SKM-1 treated with dmso at 0.1 percent for 144 hours (cell line): ENCODE results near the gene CD6.

Experiments used
- DNase-seq: peaks from one replicate; lab custom pipeline; 2025; ENCODE audit not compliant: unreplicated experiment; lab: John Stamatoyannopoulos, UW

CD6 gene, protein sequence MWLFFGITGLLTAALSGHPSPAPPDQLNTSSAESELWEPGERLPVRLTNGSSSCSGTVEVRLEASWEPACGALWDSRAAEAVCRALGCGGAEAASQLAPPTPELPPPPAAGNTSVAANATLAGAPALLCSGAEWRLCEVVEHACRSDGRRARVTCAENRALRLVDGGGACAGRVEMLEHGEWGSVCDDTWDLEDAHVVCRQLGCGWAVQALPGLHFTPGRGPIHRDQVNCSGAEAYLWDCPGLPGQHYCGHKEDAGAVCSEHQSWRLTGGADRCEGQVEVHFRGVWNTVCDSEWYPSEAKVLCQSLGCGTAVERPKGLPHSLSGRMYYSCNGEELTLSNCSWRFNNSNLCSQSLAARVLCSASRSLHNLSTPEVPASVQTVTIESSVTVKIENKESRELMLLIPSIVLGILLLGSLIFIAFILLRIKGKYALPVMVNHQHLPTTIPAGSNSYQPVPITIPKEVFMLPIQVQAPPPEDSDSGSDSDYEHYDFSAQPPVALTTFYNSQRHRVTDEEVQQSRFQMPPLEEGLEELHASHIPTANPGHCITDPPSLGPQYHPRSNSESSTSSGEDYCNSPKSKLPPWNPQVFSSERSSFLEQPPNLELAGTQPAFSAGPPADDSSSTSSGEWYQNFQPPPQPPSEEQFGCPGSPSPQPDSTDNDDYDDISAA

DNA sequence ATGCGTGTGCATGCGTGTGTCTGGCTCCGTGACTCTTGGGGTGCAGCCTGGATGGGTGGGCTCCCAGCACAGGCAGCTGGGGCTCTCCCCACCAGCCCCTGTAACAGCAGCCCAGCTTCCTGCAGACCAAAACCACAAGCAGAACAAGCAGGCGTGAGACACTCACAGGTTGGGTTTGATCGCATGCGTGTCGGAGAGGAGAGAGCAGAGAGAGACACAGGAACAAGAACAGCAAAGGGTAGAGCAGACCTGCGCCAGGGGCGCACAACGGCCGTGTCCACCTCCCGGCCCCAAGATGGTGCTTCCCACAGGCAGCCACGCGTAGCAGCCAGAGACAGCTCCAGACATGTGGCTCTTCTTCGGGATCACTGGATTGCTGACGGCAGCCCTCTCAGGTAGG lies at the start of gene CD6:
Gene CD6 (plus strand): TSS at position 161 of the 400 bp plus-strand sequence. CDS start 186 bp downstream, at position 347.
- DNase-seq = no peak

DNA sequence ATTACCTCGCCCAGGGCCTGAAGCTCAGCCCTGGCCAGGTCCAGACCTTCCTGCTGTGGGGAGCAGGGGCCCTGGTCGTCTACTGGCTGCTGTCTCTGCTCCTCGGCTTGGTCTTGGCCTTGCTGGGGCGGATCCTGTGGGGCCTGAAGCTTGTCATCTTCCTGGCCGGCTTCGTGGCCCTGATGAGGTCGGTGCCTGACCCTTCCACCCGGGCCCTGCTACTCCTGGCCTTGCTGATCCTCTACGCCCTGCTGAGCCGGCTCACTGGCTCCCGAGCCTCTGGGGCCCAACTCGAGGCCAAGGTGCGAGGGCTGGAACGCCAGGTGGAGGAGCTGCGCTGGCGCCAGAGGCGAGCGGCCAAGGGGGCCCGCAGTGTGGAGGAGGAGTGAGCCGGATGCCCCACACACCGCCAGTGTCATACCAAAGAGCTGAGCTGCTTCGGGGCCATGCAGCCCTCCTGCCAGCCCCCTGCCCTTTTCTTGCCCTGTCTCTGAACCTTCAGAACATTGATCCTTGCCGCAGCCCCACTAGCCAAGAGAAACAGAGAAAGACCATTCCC lies 49.6 kb upstream of the CD6 start:
- DNase-seq = no peak

DNA sequence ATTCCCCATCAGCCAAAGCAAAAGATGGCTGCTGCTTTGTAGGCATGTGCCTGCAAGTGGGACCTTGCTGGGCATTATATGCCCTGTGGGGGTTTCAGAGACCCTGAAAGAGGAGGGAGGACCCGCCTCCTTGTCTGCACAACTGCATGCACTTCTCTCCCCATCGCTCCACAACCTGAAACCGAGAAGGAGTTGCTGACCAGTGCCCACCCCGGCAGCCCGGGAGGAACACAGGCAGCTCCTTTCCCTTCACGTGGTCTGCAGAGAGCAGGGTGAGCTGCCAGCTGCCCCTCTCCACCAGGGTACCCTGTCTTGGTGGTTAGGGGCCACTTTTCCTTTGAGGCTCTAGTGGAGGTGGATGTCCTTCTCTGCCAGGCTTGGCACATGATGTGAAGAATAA lies 48.6 kb upstream of the CD6 start:
- no peak for DNase-seq

DNA sequence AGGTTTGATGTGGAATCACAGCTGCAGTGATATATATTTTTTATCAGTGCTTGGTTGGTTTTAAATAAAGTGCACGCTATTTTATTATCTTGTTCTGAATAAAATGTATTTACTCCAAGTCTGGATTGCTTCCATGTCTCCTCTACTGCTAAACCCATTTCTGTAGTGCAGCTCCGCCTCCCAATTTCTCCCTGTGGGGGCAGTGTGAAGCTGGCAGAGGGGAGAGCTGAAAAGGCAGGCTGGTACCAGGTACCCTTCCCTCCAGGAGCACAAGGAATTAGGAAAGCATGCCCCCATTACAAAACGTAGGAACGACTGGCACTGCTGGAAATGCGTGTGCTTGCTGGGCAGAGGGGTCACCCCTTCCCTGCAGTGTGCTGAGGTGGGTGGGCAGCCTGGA lies 48.2 kb upstream of the CD6 start:
- no peak for DNase-seq

DNA sequence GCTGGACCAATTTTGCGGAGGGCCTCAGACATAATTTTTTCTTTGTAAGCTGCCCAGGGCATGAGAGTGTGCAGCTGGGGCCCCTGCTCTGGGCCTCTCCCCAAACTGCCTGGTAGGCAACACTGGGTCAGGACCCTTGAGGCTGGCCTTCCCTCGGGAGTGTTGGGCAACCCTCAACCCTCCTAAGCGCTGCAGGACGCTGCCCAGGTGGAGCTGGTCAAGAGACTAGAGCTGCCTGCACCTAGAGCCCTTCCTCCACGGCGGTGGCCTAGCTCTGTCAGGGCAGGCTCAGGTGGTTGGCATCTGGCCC lies 47.7 kb upstream of the CD6 start:
- no peak for DNase-seq

DNA sequence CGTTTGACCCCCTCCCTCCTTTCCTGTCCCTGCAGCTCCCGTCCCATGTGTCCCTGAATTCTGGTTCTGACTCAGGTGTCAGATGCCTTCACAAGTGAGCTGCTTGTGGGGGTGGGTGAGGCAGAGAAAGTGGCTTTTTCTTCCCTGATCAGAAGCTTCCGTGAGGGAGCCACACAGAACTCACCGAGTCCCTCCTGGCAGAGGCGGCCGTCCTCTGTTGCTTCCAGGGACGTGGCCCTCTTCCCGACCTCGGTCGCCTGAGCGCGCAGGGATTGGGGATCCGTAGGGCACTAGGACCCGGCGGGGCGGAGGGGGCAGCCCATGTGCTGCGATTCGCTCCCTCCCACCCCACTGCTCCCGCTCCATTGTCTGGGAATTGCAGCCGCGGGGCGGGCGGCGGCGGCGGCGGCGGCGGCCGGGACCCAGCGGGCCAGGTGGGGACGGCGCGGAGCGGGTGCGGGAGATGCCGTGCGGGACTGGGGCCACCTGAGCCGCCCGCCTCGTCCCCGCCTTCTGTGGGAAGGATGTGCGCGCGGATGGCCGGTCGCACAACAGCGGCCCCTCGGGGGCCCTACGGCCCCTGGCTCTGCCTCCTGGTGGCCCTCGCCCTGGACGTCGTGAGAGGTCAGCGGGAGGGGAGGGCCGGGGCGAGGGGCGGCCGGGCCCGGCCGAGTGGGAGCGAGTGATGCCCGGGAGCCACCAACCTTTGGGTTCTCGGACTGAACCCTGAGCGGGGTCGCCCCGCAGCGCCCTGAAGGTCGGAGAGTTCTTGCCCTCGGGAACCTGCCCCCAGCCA lies 47.2 kb upstream of the CD6 start, which contains the start of gene TMEM132A:
Gene TMEM132A (plus strand): TSS at position 351 of the 796 bp plus-strand sequence. CDS start 174 bp downstream, at position 525.
- DNase-seq = no peak

DNA sequence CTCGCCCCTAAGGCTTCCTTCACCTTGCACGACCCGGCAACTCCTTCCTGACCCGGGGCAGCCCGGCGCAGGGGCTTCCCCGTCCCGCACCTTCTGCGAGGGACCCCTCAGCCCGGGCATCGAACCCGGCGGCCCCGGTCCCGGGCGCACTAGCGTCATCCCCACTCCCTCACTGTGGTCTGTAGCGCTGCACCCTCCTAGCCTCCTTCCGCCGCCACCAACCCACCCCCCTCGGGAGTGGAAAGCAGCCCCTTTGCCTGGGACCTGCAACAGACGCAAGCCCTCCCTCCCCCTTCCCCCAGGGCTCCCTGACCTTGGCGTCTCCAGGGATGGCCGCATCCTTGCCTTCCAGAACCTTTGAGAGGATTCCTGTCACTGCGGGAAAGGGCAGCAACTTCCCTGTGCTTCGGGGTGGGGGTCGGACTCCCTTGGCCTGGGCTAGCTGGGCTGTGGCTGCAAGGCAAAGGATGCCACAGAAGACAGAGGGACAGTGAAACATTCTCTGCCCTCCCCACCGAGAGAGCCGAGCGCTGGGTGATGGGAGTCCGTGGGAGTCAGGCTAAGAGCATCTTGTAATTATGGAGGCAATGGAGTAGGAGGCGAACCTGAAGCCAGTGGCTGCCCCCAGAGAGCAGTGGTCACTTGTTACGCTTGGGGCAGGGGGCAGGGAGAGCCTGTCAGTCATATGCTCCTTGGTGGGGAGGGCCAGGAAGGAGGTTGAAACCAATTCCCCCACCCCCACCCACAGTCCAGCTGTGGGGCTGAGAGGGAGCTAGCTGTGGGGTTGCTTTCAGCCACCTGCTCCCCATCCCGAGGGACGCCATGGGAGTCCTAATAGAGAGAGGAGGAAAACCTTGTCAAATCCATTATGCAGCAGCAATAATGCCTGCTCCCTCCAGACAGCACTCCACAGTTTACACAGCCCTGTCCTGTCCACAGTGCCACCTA lies 46.3 kb upstream of the CD6 start:
- DNase-seq = no peak

DNA sequence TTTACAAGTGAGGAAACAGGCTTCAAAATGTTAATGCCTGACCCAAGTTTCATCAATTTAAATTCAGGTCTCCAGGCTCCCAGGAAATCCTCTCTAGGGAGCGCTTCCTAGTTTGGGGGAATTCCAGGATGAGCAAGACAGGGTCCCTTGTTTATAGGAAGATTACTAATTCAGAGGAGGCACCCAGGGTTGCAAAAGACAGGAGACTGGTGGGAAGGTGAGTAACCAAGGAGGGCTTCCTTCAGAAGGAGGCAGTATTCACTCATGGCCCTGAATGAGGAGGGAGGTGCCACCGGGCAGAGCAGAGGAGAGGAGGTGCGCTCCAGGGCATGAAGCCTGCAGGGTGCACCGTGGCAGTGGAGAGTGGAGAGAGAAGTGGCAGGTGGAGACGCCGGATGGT lies 45.6 kb upstream of the CD6 start:
- no peak for DNase-seq

DNA sequence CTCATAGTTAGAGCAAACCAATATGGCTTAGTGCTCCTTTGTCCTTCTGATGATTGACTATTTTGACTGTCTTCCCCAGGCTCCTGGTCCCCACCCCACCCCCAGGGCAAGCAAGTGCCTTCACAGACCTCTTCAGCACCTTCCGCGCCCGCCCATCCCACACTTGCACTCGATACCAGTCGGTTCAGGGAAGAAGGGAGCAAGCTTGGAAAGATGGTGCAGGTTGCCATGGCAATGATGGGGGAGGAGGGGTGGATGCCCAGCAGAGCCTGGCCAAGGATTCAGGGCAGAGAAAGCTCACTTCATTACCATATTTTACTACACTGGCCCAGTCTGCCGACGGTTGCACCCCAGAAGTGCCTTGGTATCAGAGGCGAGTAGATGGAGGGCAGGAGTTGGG lies 45.0 kb upstream of the CD6 start:
- DNase-seq = no peak

DNA sequence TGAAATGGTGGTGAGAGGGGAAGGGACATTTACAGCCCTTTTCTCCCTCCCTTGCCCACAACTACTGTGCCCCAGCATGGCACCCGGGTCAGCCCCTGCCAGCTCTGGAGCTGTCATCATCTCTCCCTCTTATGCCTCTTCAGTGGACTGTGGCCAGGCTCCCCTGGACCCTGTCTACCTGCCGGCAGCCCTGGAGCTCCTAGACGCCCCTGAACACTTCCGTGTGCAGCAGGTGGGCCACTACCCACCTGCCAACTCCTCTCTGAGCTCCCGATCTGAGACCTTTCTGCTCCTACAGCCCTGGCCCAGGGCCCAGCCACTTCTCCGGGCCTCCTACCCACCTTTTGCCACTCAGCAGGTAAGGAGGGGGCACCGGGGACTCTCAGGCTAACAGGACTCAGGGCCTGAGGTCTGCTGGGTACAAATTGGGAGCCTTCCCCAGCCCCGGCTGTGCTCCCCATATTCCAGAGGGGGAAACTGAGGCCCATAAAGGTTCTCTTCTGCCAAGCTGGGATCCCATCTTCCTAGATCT lies 44.4 kb upstream of the CD6 start:
- DNase-seq = no peak

DNA sequence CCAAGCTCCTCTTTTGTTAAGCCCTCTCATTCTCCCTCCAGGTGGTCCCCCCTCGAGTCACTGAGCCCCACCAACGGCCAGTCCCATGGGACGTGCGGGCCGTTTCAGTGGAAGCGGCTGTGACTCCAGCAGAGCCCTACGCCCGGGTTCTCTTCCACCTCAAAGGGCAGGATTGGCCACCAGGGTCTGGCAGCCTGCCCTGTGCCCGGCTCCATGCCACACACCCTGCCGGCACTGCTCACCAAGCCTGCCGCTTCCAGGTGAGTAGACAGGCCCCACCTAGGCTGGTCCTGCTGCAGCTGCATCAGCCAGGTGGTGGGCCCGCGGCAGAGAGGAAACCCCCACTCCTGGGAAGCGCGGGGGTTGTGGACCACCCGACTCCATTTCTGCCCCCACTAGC lies 43.9 kb upstream of the CD6 start:
- no peak for DNase-seq

DNA sequence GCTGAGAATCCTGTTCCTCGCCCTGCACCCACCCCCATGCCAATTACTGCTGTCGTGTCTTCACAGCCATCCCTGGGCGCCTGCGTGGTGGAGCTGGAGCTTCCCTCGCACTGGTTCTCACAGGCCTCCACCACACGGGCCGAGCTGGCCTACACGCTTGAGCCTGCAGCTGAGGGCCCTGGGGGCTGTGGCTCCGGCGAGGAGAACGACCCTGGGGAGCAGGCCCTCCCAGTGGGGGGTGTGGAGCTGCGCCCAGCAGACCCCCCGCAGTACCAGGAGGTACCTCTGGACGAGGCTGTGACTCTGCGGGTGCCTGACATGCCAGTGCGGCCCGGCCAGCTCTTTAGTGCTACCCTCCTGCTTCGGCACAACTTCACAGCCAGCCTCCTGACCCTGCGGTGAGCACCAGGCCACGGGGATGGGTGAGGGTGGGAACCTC lies 42.9 kb upstream of the CD6 start:
- DNase-seq = no peak

DNA sequence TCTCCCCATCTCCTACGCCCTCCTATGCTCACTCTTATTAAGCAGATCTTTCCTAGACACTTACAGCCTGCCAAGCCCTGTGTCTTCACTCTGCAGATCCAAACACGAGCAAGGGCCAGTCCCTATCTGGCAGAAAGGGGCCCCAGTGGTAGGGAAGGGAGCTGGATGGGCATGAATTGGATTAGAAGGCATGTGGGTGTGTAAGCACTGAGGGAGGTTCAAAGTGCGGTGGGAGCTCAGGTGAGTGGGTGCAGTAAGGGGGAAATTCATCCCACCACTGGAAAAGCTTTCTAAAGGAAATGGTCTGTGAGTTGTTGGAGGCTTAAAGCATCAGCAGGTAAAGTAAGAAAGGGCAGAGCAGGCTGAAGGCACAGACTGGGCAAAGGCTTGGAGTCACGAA lies 41.7 kb upstream of the CD6 start:
- DNase-seq = no peak

DNA sequence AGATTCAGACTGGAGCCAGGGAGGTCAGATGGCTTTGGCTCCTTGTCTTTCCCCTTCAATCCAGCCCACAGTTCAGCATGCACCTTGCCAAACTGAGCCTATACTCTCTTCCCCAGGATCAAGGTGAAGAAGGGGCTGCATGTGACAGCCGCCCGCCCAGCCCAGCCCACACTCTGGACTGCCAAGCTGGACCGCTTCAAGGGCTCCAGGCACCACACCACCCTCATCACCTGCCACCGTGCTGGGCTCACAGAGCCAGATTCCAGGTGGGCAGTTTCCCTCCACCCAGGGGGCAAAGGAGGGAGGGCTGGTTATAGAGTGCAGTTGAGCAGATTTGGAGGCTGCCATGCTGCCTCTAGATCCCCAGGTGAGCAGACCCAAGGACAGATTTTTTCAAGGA lies 41.1 kb upstream of the CD6 start:
- DNase-seq = no peak

DNA sequence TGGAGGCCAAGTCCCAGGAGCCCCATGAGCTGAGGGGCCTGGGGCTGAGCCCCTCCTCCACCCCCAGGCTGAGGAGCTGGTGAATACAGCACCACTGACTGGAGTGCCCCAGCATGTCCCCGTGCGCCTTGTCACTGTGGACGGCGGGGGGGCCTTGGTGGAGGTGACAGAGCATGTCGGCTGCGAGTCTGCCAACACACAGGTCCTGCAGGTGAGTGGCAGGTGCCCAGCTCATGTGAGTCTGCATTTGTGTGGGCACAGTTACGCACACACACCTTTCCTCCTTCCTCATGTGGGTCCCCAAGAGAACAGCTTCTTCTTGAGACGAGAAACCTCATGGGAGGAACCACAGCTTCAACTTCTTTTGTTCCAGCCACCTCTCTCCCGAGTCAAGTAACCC lies 39.6 kb upstream of the CD6 start:
- no peak for DNase-seq

DNA sequence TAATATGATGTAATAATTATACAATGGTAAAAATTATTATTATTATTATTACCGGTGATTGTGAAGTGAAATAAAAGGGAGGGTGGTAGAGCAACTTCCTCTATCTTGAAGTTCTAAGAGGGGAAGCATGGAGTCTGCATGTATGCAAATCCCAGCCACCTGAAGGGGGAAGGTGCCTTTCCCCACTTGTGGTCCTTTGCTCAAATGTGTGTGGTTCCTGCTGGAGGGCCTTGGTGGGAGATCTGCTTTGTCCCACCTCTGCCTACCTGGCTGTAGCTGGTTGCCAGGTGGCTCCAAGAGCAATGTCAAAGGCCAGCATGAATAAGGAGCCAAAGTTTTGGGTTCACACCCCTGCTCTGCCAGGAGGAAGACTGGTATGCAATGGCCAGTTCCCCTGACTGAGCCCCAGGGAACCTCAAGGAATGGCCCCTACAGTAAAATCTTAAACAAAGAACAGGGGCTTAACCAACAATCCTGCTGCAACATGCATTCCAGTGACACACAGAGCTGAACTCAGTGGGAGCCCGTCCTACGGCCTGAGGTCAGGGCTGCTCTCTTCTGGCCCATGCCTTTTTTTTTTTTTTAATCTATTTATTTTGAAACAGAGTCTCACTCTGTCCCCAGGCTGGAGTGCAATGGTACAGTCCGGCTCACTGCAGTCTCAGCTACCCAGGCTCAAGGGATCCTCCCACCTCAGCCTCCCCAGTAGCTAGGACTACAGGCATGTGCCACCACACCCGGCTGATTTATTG lies 38.7 kb upstream of the CD6 start:
- DNase-seq = no peak

DNA sequence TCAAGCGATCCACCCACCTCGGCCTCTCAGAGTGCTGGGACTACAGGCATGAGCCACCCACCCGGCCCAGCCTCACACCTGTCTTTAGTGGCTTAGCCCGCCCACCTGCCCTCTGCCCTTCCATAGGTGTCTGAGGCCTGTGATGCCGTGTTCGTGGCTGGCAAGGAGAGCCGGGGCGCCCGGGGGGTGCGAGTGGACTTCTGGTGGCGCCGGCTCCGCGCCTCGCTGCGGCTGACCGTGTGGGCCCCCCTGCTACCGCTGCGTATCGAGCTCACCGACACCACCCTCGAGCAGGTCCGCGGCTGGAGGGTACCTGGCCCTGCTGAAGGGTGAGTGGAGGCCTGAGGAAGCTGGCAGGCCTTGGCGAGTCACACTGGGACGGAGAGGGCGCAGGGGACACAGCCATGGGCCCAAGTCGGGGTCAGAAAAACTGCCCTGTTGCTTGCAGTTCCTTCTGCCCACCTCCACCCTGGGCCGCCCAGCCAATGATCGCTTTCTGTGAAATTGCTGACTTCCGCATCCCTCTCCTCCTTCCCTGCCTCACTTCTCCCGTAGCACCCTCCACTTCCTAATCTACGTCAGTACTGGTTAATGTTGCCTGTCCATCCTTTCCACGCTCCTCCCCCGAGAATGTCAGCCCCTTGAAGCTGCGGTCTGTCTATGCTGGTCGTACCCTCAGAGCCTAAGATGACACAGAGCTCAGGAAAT lies 37.9 kb upstream of the CD6 start:
- no peak for DNase-seq

DNA sequence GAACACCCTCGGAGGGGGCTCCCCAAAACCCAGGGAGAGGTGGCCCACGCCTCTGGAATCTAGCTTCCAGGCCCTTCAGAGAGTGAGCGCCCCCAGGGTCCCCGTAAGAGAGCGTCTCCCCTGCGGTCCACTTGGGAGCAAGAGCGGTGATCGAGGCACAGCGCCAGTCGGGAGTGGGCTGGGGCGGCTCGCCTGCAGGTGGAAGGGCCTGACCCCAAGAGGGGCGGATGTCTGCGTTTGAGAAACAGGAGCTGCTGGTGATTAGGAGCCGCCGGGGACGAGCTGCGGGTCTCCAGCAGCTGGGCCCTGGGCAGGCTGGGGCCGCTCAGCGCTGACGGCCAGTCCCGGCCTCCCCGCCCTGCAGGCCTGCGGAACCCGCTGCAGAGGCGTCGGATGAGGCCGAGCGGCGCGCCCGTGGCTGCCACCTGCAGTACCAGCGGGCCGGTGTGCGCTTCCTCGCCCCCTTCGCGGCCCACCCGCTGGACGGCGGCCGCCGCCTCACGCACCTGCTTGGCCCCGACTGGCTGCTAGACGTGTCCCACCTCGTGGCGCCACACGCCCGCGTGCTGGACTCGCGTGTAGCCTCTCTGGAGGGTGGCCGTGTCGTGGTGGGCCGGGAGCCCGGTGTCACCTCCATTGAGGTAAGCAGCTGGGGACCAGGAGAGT lies 37.2 kb upstream of the CD6 start:
- no peak for DNase-seq
